Activated T-helper 2 cell treated with anti-CD3 and anti-CD28 coated beads, Interferon-gamma antibody, Interleukin-2, Interleukin-4, amounts not matched to agents 10 μg/mL and 5 μg/mL and 100 μg/mL, durations not matched to agents 14 hours and 24 hours and 36 hours (primary cell): Measurements from ENCODE around the gene DNAJC6. TPM values are rescaled to one million over a fixed set of nuclear protein-coding genes. Genes with fewer than 3 reads are reported as not detected.
A peak's percentile ranks its signal among the peaks of the same experiment; 100 is the strongest.

ENCODE experiments used
- DNase-seq: peaks from one replicate; pipeline ENCODE4 v3.0.0; 2021; ENCODE audit warnings: low spot score
- H3K27ac Mint-ChIP-seq: one replicate; pipeline ENCODE4 v1.8.0; 2021; ENCODE audit warnings: mixed read lengths
- H3K27me3 Mint-ChIP-seq: one replicate; pipeline ENCODE4 v1.8.0; 2021; ENCODE audit warnings: low read depth, mixed read lengths
- H3K36me3 Mint-ChIP-seq: one replicate; pipeline ENCODE4 v1.8.0; 2021; ENCODE audit warnings: low read depth, mixed read lengths
- H3K4me1 Mint-ChIP-seq: one replicate; pipeline ENCODE4 v1.8.0; 2021; ENCODE audit warnings: low read depth, mixed read lengths
- H3K4me3 Mint-ChIP-seq: one replicate; pipeline ENCODE4 v1.8.0; 2021; ENCODE audit warnings: low read depth, mild to moderate bottlenecking, moderate library complexity, mixed read lengths
- H3K9me3 Mint-ChIP-seq: one replicate; pipeline ENCODE4 v1.8.0; 2021; ENCODE audit warnings: mixed read lengths
- intact Hi-C: fragments of 100-400 bp; cut with micrococcal nuclease; formaldehyde crosslinking; loops from one replicate; pipeline ENCODE4 v1.15.1; 2023
- total RNA-seq: library from RNA; stranded (reverse); gene quantifications from 2 replicates; pipeline ENCODE4 v1.2.3, GENCODE V29; 2022

Gene DNAJC6
- total RNA-seq, 1 donor from 2014 or later: 1.9 TPM

- Mint-ChIP-seq H3K27ac (no peak overlapping the region), H3K4me1 (peaks cover 21% of the 10 kb centered on the region), H3K4me3 (no peak overlapping the region), H3K9me3 (no peaks in the 10 kb centered on the region), H3K36me3 (peaks cover 4% of the 10 kb centered on the region), H3K27me3 (peaks cover 9% of the 10 kb centered on the region)
- DNase-seq: no peak
- intact Hi-C loops: no loop called here
These were observed 92.3 kb downstream of the DNAJC6 start for GRCh38 chr1:65401612-65402011.

- H3K27ac Mint-ChIP-seq: no peak overlapping the region
- H3K9me3 Mint-ChIP-seq: no peaks in the 10 kb centered on the region
- no peaks in the 10 kb centered on the region for H3K36me3 Mint-ChIP-seq
- no peak overlapping the region for H3K4me3 Mint-ChIP-seq
- no peak for DNase-seq
- intact Hi-C loops: no loop called here
- peaks cover 14% of the 10 kb centered on the region for H3K27me3 Mint-ChIP-seq
- no peaks in the 10 kb centered on the region for H3K4me1 Mint-ChIP-seq
These were observed 95.6 kb downstream of the DNAJC6 start for GRCh38 chr1:65404941-65405340.

- no peaks in the 10 kb centered on the region for H3K4me1 Mint-ChIP-seq
- no peaks in the 10 kb centered on the region for H3K9me3 Mint-ChIP-seq
- no peak for DNase-seq
- intact Hi-C loops: no loop called here
- H3K27ac Mint-ChIP-seq: no peak overlapping the region
- no peaks in the 10 kb centered on the region for H3K36me3 Mint-ChIP-seq
- no peak overlapping the region for H3K4me3 Mint-ChIP-seq
- peaks cover 16% of the 10 kb centered on the region for H3K27me3 Mint-ChIP-seq
These were observed 98.5 kb downstream of the DNAJC6 start for GRCh38 chr1:65407877-65408276.

GRCh38 chr1:65409314-65409713, 100.0 kb downstream of the DNAJC6 start:
- intact Hi-C loops: no loop called here
- Mint-ChIP-seq H3K36me3 (no peaks in the 10 kb centered on the region), H3K4me3 (no peak overlapping the region), H3K4me1 (no peaks in the 10 kb centered on the region), H3K9me3 (no peaks in the 10 kb centered on the region), H3K27ac (no peak overlapping the region), H3K27me3 (peaks cover 17% of the 10 kb centered on the region)
- no peak for DNase-seq

- no peaks in the 10 kb centered on the region for H3K4me1 Mint-ChIP-seq
- no peak overlapping the region for H3K4me3 Mint-ChIP-seq
- no peak overlapping the region for H3K27ac Mint-ChIP-seq
- H3K9me3 Mint-ChIP-seq: no peaks in the 10 kb centered on the region
- no peak for DNase-seq
- peaks cover 17% of the 10 kb centered on the region for H3K27me3 Mint-ChIP-seq
- H3K36me3 Mint-ChIP-seq: no peaks in the 10 kb centered on the region
- intact Hi-C loops: no loop called here
These were observed 100.5 kb downstream of the DNAJC6 start for GRCh38 chr1:65409816-65410326.

- no peaks in the 10 kb centered on the region for H3K36me3 Mint-ChIP-seq
- H3K27me3 Mint-ChIP-seq: peaks cover 25% of the 10 kb centered on the region
- H3K9me3 Mint-ChIP-seq: no peaks in the 10 kb centered on the region
- no peak for DNase-seq
- peaks cover 2% of the 10 kb centered on the region for H3K4me1 Mint-ChIP-seq
- H3K4me3 Mint-ChIP-seq: no peak overlapping the region
- intact Hi-C loops: no loop called here
- no peak overlapping the region for H3K27ac Mint-ChIP-seq
These were observed 103.1 kb downstream of the DNAJC6 start for GRCh38 chr1:65412256-65412983.

GRCh38 chr1:65412984-65413375, 103.6 kb downstream of the DNAJC6 start:
- H3K36me3 Mint-ChIP-seq: no peaks in the 10 kb centered on the region
- intact Hi-C loops: no loop called here

GRCh38 chr1:65414538-65414937, 105.2 kb downstream of the DNAJC6 start:
- peaks cover 30% of the 10 kb centered on the region for H3K27me3 Mint-ChIP-seq
- H3K4me1 Mint-ChIP-seq: peaks cover 8% of the 10 kb centered on the region
- no peak overlapping the region for H3K27ac Mint-ChIP-seq
- no peaks in the 10 kb centered on the region for H3K9me3 Mint-ChIP-seq
- no peak overlapping the region for H3K4me3 Mint-ChIP-seq
- intact Hi-C loops: no loop called here
- no peak for DNase-seq
- no peaks in the 10 kb centered on the region for H3K36me3 Mint-ChIP-seq

More at GRCh38 chr1:65412984-65413375, 103.6 kb downstream of the DNAJC6 start:
- peaks cover 27% of the 10 kb centered on the region for H3K27me3 Mint-ChIP-seq
- peaks cover 4% of the 10 kb centered on the region for H3K4me1 Mint-ChIP-seq
- H3K4me3 Mint-ChIP-seq: no peak overlapping the region
- no peak for DNase-seq
- no peak overlapping the region for H3K27ac Mint-ChIP-seq
- H3K9me3 Mint-ChIP-seq: no peaks in the 10 kb centered on the region

- no peak overlapping the region for H3K27ac Mint-ChIP-seq
- H3K36me3 Mint-ChIP-seq: no peaks in the 10 kb centered on the region
- intact Hi-C loops: no loop called here
- DNase-seq: no peak
- H3K4me3 Mint-ChIP-seq: no peak overlapping the region
- peaks cover 27% of the 10 kb centered on the region for H3K27me3 Mint-ChIP-seq
- H3K4me1 Mint-ChIP-seq: peaks cover 11% of the 10 kb centered on the region
- no peaks in the 10 kb centered on the region for H3K9me3 Mint-ChIP-seq
These were observed 107.4 kb downstream of the DNAJC6 start for GRCh38 chr1:65416767-65417166.

- Mint-ChIP-seq H3K4me3 (no peak overlapping the region), H3K27ac (no peak overlapping the region), H3K4me1 (peaks cover 11% of the 10 kb centered on the region), H3K36me3 (no peaks in the 10 kb centered on the region), H3K27me3 (peaks cover 24% of the 10 kb centered on the region), H3K9me3 (no peaks in the 10 kb centered on the region)
- intact Hi-C loops: no loop called here
- no peak for DNase-seq
These were observed 108.4 kb downstream of the DNAJC6 start for GRCh38 chr1:65417729-65418128.

- Mint-ChIP-seq H3K4me3 (no peak overlapping the region), H3K9me3 (no peaks in the 10 kb centered on the region), H3K27ac (no peak overlapping the region), H3K4me1 (peaks cover 11% of the 10 kb centered on the region), H3K36me3 (no peaks in the 10 kb centered on the region), H3K27me3 (peaks cover 24% of the 10 kb centered on the region)
- intact Hi-C loops: no loop called here
- no peak for DNase-seq
These were observed 109.3 kb downstream of the DNAJC6 start for GRCh38 chr1:65418522-65419185.

GRCh38 chr1:65419681-65420589, 110.6 kb downstream of the DNAJC6 start:
- peak overlapping the region; percentile 89 for H3K27ac Mint-ChIP-seq
- H3K27me3 Mint-ChIP-seq: peaks cover 19% of the 10 kb centered on the region
- intact Hi-C loops: loop anchor here (1.0 to 5.0 kb wide), 7 partner anchors 27 to 1512 kb away; partner anchors contain the start of gene JAK1
- no peak overlapping the region for H3K4me3 Mint-ChIP-seq
- H3K4me1 Mint-ChIP-seq: peaks cover 19% of the 10 kb centered on the region
- peaks cover 7% of the 10 kb centered on the region for H3K36me3 Mint-ChIP-seq
- DNase-seq: peak; percentile 98
- H3K9me3 Mint-ChIP-seq: no peaks in the 10 kb centered on the region
